Measurements from ENCODE around the gene DLGAP1.
A peak's percentile ranks its signal among the peaks of the same experiment; 100 is the strongest.
"Not testable (repeated sequence)": the region's sequence is repeated elsewhere in the genome, so short reads cannot be mapped to it uniquely, and the experiment has no call there.

The DLGAP1 gene

GRCh38 chr18:3709205-3709604, 745.9 kb downstream of the DLGAP1 start:
- no peak for DNase-seq

GRCh38 chr18:3706279-3707097, 748.6 kb downstream of the DLGAP1 start:
- no peak for DNase-seq

GRCh38 chr18:3704556-3705344, 750.4 kb downstream of the DLGAP1 start:
- no peak for DNase-seq

GRCh38 chr18:3703732-3704176, 751.4 kb downstream of the DLGAP1 start:
- DNase-seq: peak; percentile 52

GRCh38 chr18:3699707-3700567, 755.2 kb downstream of the DLGAP1 start:
- not testable (repeated sequence) for DNase-seq

- not testable (repeated sequence) for DNase-seq
Measured at GRCh38 chr18:3694030-3694778, 760.9 kb downstream of the DLGAP1 start.

- no peak for DNase-seq
Measured at GRCh38 chr18:3693410-3693809, 761.7 kb downstream of the DLGAP1 start.

GRCh38 chr18:3692691-3693090, 762.4 kb downstream of the DLGAP1 start:
- no peak for DNase-seq

- no peak for DNase-seq
Measured at GRCh38 chr18:3692113-3692621, 762.9 kb downstream of the DLGAP1 start.

GRCh38 chr18:3691705-3692104, 763.4 kb downstream of the DLGAP1 start:
- DNase-seq: no peak

GRCh38 chr18:3690764-3691066, 764.4 kb downstream of the DLGAP1 start:
- DNase-seq: no peak

- DNase-seq: no peak
Measured at GRCh38 chr18:3689986-3690763, 764.9 kb downstream of the DLGAP1 start.

- DNase-seq: no peak
Measured at GRCh38 chr18:3689091-3689490, 766.0 kb downstream of the DLGAP1 start.

- no peak for DNase-seq
Measured at GRCh38 chr18:3688690-3689089, 766.4 kb downstream of the DLGAP1 start.

- DNase-seq: no peak
Measured at GRCh38 chr18:3683483-3683882, 771.6 kb downstream of the DLGAP1 start.

- DNase-seq: no peak
Measured at GRCh38 chr18:3682061-3682460, 773.0 kb downstream of the DLGAP1 start.

GRCh38 chr18:3679241-3679640, 775.9 kb downstream of the DLGAP1 start:
- DNase-seq: no peak

- DNase-seq: no peak
Measured at GRCh38 chr18:3675994-3676393, 779.1 kb downstream of the DLGAP1 start.

- DNase-seq: peak; percentile 41
Measured at GRCh38 chr18:3675446-3675845, 779.7 kb downstream of the DLGAP1 start.

GRCh38 chr18:3671176-3671575, 783.9 kb downstream of the DLGAP1 start:
- no peak for DNase-seq

GRCh38 chr18:3669376-3669775, 785.7 kb downstream of the DLGAP1 start:
- no peak for DNase-seq
